ENCODE results near the gene NINJ1.
"Not testable (repeated sequence)": the region's sequence is repeated elsewhere in the genome, so short reads cannot be mapped to it uniquely, and the experiment has no call there.

Gene NINJ1

DNA sequence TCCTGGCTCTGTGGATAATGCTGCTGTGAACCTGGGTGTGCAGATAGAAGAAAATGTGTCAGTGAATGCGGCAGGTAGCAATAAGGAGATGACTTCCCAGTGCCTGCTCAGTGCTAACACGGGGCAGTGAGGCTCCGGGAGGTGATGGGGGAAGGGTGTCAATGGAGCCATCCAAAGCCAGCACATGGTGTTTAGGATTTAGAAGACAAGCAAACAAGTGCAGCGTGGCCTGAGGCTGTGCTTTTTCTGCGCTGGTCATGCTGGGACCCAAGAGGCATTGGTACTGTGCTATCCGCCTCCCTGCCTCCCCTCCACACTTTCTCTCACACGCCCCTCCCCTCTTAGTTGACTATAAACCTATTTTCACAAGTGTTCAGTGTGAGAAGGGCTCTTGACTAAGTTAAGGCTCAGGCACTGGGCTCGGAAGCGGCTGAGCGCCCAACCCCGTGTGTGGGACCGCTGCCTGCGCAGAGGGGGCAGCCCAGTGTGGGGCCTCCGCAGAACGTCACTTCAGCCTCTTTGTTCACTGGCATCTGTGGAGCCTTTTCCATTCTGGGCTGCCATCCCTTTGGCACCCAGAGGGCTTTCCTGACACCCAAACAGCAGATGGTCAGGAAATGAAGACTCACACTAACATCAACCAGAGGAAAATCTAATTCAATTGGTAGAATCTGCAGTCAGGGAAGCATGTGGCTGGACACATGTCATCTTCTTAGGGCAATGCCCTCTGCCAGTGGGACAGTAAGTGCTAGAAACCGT lies 21.8 kb upstream of the NINJ1 start:
- no peak for FAIRE-seq
- TF ChIP-seq POLR2A (IDR thresholded peaks at IDR 0.05; ENCODE audit: low read depth, low read length) (no peak), TAF1 (IDR thresholded peaks at IDR 0.05; ENCODE audit: borderline replicate concordance, low read depth, low read length) (no peak), POLR2AphosphoS5 (IDR thresholded peaks at IDR 0.05; ENCODE audit: low read depth, low read length) (no peak)
- DNase-seq (ENCODE audit: insufficient read length): no peak

DNA sequence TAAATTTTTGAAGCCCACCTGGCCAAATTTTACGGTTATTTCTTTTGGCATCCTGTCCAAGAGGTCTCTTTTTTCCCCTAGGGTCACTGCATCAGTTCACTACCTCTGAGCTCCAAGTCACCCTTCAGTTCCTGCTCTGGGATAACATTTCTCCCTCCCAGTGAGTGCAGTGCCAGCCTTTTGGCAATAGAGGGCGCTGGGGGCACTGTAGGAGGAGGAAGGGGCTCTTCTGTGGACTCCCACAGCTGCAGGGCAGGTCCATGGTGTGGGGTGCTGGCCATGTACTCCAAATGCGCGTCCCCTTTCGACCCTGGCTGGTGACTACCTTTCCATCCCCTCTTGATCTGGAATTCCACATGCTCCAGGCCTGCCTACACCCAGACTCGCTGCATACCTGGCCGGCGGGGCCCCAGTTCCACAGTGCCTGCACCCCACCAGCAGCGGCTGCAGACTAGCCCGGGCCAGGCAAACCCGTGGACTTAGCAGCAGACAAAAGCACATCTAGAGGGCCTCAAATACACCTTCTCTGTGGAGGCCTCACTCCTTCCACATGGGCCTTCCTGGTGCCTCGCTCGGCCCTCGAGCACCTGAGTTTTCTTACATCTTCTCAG lies 20.3 kb upstream of the NINJ1 start:
- no peak for DNase-seq (ENCODE audit: insufficient read length)
- no peak for FAIRE-seq
- TF ChIP-seq POLR2A (IDR thresholded peaks at IDR 0.05; ENCODE audit: low read depth, low read length): no peak
- no peak for TF ChIP-seq POLR2AphosphoS5 (IDR thresholded peaks at IDR 0.05; ENCODE audit: low read depth, low read length)
- no peak for TF ChIP-seq TAF1 (IDR thresholded peaks at IDR 0.05; ENCODE audit: borderline replicate concordance, low read depth, low read length)

DNA sequence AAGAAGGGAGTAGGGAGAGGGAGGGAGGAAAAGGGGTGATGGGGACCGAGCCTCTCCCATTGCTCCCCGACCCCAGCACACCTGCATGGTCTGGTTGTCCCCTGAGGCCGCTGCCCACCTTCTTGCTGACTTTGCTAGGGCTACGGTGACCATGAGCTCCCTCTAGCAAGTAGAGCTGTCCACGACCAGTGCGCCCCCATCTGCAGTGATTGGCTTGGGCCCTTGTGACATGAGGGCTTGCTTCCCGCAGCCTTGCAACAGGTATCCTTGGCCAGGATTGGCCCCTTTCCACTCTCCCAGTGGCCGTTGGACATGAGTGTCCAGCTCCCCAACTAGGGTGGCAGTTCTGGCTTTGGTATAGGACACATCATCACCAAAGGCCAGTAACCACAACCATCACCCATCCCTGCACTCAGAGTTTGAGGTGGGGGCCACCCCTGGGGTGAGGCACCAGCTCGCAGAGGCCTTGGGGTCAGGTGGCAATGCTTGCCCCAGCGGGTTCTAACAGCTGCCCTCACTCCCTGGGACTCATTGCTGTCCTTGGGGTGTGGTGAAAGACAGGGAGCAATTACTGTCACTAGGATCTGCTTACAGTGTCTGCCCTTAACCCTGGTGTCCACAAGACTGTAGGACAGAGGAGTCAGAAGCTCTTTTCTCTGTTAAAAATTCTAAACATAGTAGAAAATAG lies 17.2 kb upstream of the NINJ1 start:
- FAIRE-seq (no peak), DNase-seq (ENCODE audit: insufficient read length) (no peak)
- TF ChIP-seq TAF1 (IDR thresholded peaks at IDR 0.05; ENCODE audit: borderline replicate concordance, low read depth, low read length) (no peak), POLR2A (IDR thresholded peaks at IDR 0.05; ENCODE audit: low read depth, low read length) (no peak), POLR2AphosphoS5 (IDR thresholded peaks at IDR 0.05; ENCODE audit: low read depth, low read length) (no peak)

DNA sequence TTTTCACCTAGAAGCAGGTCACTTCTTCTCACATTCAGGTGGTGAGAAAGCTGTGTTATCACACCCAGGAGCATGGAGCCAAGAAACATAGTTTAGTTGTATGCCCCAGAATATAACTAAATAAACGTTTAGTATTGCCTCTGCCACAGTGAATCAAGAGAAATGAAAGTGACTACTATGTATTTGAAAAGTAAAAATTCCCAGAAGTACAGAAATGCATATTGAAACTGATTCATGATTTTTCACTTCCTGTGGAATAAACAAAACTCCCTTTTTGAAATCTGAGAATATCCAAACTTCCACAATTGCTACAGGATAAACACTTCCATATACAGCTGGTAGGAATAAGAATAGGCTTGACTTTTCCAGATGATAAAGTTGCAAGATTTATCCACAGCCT lies 15.3 kb upstream of the NINJ1 start:
- FAIRE-seq: no peak
- no peak for TF ChIP-seq POLR2A (IDR thresholded peaks at IDR 0.05; ENCODE audit: low read depth, low read length)
- no peak for TF ChIP-seq TAF1 (IDR thresholded peaks at IDR 0.05; ENCODE audit: borderline replicate concordance, low read depth, low read length)
- TF ChIP-seq POLR2AphosphoS5 (IDR thresholded peaks at IDR 0.05; ENCODE audit: low read depth, low read length): no peak

DNA sequence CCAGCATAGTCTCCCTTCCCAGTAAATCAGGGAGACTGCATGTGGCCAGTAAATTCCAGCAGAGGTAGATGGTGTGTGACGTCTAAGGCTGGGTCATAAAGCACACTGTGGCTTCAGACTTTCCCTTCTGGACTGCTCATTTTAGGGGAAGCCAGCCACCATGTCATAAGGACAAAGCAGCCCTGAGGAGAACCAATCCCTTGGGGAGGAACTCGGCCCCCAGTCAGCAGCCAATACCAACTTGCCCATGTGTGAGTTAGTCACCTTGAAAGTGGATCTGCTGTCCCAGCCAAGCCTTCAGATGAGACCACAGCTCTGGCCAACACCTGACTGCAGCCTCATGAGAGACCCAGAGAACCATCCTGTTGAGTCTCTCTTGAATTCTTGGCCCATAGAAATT lies 14.7 kb upstream of the NINJ1 start:
- no peak for FAIRE-seq
- TF ChIP-seq POLR2AphosphoS5 (IDR thresholded peaks at IDR 0.05; ENCODE audit: low read depth, low read length) (no peak), TAF1 (IDR thresholded peaks at IDR 0.05; ENCODE audit: borderline replicate concordance, low read depth, low read length) (no peak)

More for the DNA sequence above, 15.3 kb upstream of the NINJ1 start:
- no peak for DNase-seq (ENCODE audit: insufficient read length)

DNA sequence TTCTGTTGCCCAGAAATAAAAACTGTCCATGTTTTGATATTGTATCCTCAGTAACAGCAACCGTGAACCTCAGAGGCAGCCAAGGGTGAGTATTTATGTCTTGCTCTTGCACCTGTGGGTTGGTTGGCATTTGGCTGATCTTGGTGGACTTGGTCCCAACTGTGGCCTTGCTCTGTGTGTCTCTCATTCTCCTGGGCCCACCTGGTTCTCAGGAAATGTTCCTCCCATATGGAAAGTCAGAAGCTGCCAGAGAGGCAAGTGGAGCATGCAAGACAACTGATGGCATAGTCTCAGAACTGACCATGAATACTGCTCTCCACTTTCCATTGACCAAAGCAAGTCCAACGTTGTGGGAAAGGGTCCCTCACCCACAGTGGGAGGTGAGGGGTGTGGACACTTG lies 13.6 kb upstream of the NINJ1 start:
- TF ChIP-seq POLR2AphosphoS5 (IDR thresholded peaks at IDR 0.05; ENCODE audit: low read depth, low read length): no peak
- TF ChIP-seq TAF1 (IDR thresholded peaks at IDR 0.05; ENCODE audit: borderline replicate concordance, low read depth, low read length): no peak
- TF ChIP-seq POLR2A (IDR thresholded peaks at IDR 0.05; ENCODE audit: low read depth, low read length): no peak
- DNase-seq (ENCODE audit: insufficient read length) (no peak), FAIRE-seq (no peak)

More for the DNA sequence above, 14.7 kb upstream of the NINJ1 start:
- DNase-seq (ENCODE audit: insufficient read length): no peak

DNA sequence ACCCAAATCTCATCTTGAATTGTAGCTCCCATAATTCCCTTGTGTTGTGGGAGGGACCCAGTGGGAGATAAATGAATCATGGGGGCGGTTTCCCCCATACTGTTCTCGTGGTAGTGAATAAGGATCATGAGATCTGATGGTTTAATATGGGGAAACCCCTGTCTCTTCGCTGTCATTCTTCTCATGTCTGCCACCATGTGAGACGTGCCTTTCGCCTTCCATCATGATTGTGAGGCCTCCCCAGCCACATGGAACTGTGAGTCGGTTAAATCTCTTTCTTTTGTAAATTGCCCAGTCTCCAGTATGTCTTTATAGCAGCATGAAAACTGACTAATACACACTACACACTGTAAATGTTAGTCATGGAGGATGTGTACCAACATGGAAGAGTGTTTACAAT lies 12.6 kb upstream of the NINJ1 start:
- FAIRE-seq; DNase-seq (ENCODE audit: insufficient read length): not testable (repeated sequence)

DNA sequence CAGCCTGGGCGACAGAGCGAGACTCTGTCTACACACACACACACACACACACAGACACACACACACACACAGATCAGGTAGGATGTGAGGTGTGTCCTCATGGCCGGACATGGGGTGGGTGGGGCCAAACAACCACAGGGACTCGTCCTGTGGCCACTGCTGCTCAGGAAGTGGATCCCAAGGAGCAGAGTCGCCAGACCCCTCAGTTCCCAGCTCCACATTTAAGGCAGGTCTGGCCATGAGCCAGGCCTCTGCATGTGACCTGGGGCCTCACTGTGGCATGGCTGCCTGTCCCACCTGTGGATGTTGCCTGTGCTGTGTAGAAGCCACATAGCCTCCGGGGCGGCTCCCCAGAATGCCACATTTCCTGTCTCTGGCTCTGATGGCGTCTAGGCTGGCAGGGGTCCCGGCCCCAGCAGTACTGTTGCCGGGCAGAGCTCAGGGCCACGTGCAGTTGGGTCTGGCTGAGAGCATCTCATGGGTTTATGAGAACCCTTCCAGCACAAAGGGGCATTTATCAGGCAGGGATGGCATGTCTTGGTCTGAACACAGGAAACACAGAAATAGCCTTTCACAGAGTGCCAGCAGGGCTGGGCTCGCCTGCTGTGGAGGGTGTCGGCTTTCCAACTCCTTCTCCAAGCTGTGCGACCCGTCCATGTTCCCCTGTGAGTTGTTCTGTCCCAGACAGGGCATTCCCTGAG lies 9.9 kb upstream of the NINJ1 start:
- no peak for DNase-seq (ENCODE audit: insufficient read length)
- no peak for FAIRE-seq
- TF ChIP-seq POLR2AphosphoS5 (IDR thresholded peaks at IDR 0.05; ENCODE audit: low read depth, low read length) (no peak), POLR2A (IDR thresholded peaks at IDR 0.05; ENCODE audit: low read depth, low read length) (no peak), TAF1 (IDR thresholded peaks at IDR 0.05; ENCODE audit: borderline replicate concordance, low read depth, low read length) (no peak)

DNA sequence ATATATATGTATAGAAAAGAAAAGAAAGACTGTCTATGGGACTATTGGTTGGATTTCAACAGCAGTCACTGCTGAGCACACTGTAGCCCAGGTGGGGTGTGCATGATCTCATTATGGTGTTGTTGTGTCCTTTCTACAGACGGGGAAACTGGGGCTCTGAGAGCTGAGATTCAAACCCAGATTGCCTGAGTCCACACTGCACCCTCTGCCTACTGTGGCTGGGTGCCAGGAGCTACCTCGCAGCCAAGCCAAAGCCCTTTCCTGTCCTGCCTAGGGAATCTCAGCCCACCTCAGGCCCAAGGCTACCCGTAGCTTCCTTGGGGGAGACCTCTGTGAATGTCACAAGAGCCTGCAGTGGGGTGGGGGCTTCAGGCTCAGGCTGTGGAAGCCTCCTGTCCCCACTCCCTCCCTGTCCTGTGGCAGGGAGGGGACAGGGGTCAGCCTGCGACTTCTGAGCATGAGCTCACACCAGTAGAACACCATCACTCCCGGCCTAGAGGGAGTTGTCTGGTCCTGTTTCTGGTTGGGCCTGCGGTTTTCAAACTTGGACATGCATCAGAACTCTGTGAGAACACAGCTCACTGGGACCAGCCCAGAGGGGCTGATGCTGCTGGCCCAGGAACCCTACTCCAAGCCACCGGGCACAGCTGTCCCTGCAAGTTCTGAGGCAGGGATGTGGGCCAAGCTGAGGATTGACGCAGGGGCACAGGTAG lies 7.9 kb upstream of the NINJ1 start:
- TF ChIP-seq POLR2A (IDR thresholded peaks at IDR 0.05; ENCODE audit: low read depth, low read length): no peak
- no peak for TF ChIP-seq TAF1 (IDR thresholded peaks at IDR 0.05; ENCODE audit: borderline replicate concordance, low read depth, low read length)
- TF ChIP-seq POLR2AphosphoS5 (IDR thresholded peaks at IDR 0.05; ENCODE audit: low read depth, low read length): no peak
- FAIRE-seq (no peak), DNase-seq (ENCODE audit: insufficient read length) (no peak)

DNA sequence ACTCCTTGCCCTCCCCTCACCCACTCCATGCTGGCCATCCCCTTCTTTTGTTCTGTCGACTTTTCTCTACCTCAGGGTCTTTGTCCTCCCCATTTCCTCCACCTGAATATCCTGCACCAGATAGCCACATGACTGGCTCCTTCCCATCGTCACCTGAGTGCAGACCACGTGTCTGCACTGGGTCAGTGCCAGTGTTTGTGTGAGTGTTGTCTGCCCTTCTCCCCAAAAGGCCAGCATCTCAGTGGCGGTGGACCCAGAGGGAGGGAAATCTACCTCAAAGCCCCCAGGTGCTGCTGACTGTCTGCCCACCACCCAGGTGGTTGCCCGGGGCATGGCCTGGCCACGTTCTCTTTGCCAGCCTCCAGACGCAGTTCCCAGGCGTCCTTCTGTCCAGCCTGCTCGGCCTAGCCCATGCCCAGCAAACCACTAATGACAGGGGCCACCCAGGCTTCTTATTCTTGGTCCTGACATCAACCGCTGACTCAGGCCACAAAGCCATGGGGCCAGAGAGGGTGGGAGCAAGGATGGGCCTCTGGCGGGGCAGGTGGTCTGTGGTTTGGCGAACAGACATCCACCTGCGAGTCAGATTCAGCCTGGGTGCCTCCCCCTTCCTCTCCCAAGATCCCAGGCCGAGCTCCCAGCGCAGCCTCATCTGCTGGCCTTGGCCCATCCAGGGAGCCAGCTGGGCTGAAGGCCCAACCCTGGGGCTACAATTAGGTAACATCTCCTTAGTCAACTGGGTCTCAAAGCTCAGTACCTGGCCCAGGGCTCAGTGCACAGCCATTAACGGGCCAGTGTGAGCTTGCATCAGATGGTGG lies 5.5 kb upstream of the NINJ1 start:
- TF ChIP-seq POLR2A (IDR thresholded peaks at IDR 0.05; ENCODE audit: low read depth, low read length): no peak
- no peak for TF ChIP-seq TAF1 (IDR thresholded peaks at IDR 0.05; ENCODE audit: borderline replicate concordance, low read depth, low read length)
- no peak for TF ChIP-seq POLR2AphosphoS5 (IDR thresholded peaks at IDR 0.05; ENCODE audit: low read depth, low read length)
- no peak for FAIRE-seq

More for the DNA sequence above, 5.5 kb upstream of the NINJ1 start:
- DNase-seq (ENCODE audit: insufficient read length): no peak

Measured in GM12892 (cell line).